Stimulated activated naive CD8-positive, alpha-beta T cell treated with anti-CD3 and anti-CD28 coated beads, Interleukin-15, amount 100 ng/mL, for 72 hours (primary cell): ENCODE measurements around the gene RAPGEF3.

Experiments
- ATAC-seq: fragments of 150-1000 bp; cut with Tn5 transposase; 2 replicates; pipeline ENCODE4 v1.10.0; 2021; ENCODE audit warnings: mild to moderate bottlenecking, moderate library complexity
- DNase-seq, 2 donors: peaks; one replicate each; pipeline ENCODE4 v3.0.0; 2021 to 2022
- H3K27ac Mint-ChIP-seq, 2 donors: one replicate each; pipeline ENCODE4 v1.8.0; 2022; ENCODE audit warnings: mild to moderate bottlenecking in 2 of 2, mixed read lengths in 2 of 2, moderate library complexity in 2 of 2
- H3K27me3 Mint-ChIP-seq: one replicate; pipeline ENCODE4 v1.8.0; 2022; ENCODE audit warnings: mixed read lengths
- H3K4me1 Mint-ChIP-seq: one replicate; pipeline ENCODE4 v1.8.0; 2022; ENCODE audit warnings: mild to moderate bottlenecking, mixed read lengths
- H3K4me3 Mint-ChIP-seq, 2 donors: one replicate each; pipeline ENCODE4 v1.8.0; 2022; ENCODE audit warnings: mild to moderate bottlenecking in 2 of 2, mixed read lengths in 2 of 2, moderate library complexity in 1 of 2
- H3K9me3 Mint-ChIP-seq, 2 donors: one replicate each; pipeline ENCODE4 v1.8.0; 2022; ENCODE audit warnings: mixed read lengths in 2 of 2

RAPGEF3 gene

DNA sequence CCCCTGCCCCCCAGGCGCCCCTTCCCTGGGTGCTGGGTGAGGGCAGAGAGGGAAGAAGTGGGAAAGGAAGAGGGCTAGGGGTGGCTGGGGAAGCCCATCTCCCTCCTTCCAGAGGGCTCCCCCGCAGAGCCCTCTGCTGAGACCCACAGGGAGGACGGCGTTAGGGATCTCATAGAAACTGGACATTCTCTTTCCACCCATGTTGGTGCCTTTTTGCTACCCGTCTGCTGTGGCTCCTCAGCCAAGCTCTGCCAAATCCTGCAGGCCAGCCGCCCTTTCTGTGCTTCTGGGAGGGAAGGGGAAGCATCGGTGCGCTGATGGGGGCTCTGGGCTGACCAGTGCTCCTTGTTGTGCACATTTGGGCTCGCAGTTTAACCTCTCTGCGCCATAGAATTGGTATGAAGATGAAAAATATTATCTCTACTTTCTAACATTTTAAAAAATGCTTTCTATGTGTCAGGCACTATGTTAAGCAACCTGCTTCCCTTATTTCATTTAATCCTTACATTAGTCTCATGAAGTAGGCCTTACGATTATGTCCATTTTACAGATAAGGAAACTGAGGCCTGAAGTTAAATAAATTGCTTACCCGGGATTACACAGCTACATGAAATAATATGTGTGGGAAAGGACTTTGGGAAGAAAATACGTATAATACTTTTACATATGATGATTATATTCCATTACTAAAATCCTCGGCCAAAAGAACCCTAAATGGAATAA lies 15.3 kb upstream of the RAPGEF3 start:
- no peaks in the 10 kb centered on the region for H3K9me3 Mint-ChIP-seq
- H3K27ac Mint-ChIP-seq = peak overlapping the region; percentile 86 to 97
- DNase-seq (no peak), ATAC-seq (no peak)
- H3K4me1 Mint-ChIP-seq = peaks cover 56% of the 10 kb centered on the region
- H3K4me3 Mint-ChIP-seq = peak overlapping the region; percentile 92 to 96
- no peaks in the 10 kb centered on the region for H3K27me3 Mint-ChIP-seq

DNA sequence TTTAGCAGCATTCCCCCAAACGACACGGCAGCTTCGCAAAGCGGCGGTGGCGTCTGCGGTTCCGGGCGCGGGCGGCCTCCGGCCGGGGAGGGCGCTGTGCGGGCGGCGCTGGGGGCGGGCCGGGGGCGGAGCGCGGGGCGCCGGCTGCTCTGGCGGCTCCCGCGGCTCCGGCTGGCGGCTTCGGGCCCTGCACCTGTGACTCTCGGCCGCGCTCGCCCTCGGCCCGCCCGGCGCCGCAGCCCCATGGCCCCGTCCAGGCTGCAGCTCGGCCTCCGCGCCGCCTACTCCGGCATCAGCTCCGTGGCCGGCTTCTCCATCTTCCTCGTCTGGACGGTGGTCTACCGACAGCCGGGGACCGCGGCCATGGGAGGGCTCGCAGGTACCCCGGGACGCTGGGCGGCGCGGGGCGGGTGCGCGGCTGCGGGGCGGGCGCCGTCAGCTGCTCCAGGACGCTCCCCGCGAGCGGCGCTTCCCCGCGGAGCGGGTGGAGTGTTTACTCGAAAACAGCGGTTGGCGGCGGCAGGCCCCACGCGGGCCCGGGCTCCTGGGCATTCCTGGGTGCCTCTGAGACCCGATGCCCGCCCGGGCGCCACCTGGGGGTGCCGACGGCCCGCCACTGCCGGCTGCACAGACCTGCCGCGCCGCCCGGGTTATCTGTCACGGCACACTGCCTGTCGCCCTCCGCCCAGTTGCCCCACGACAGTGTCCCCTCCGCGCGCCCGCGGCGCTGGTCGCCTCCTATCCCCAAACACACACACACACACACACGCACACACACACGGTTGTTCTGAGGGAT lies 14.6 kb upstream of the RAPGEF3 start, which contains the start of gene SLC48A1:
TSS of gene SLC48A1 (plus strand) at position 177 of the 796 bp plus-strand sequence. CDS start at position 244, 67 bp downstream.
- Mint-ChIP-seq H3K27me3 (no peaks in the 10 kb centered on the region), H3K9me3 (no peaks in the 10 kb centered on the region), H3K27ac (peak within 1 kb of the TSS; percentile 86 to 97), H3K4me3 (peak within 1 kb of the TSS; percentile 92 to 96), H3K4me1 (peaks cover 52% of the 10 kb centered on the region)
- ATAC-seq (peak; percentile 86), DNase-seq (peak; percentile 69 to 77)

DNA sequence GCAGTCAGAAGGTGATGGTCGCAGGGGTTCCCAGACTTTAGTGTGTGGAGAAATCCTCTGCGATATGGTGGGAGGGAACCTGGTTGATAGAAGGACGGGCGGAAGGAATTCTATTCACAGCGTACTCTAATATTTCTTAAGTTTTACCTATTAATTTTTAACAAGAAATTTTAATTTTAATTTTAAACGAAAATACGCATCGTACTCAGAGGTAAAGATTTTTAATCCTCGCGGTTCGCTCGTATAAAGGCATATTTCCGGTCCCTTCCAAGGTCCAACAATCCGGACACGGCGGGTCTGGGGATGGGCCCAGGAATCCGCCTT lies 14.0 kb upstream of the RAPGEF3 start:
- H3K4me3 Mint-ChIP-seq = peak overlapping the region; percentile 72 to 76
- no peaks in the 10 kb centered on the region for H3K9me3 Mint-ChIP-seq
- DNase-seq (no peak), ATAC-seq (no peak)
- H3K27me3 Mint-ChIP-seq = no peaks in the 10 kb centered on the region
- H3K27ac Mint-ChIP-seq = peak overlapping the region; percentile 82 to 85
- peaks cover 46% of the 10 kb centered on the region for H3K4me1 Mint-ChIP-seq

DNA sequence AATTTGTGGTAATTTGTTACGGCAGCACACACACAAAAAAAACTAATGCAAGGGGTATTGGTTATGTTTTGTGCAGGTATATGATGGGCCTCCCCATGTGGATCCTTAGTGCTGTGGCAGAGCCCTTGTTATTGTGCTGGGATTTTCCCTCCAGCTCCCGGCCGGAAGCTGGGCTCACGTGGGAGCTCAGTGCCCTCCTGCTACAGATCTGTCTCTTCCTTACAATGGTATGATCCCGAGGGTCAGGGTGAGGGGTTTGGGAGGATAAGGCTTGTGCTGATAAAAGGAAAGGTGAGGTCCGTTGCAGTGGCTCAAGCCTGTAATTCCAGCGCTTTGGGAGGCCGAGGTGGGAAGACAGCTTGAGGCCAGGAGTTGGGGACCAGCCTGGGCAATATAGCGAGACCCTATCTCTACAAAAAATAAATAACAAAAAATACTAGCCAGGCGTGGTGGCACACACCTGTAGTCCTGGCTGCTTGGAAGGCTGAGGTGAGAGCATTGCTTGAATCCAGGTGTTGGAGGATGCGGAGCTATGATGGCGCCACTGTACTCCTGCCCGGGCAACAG lies 13.5 kb upstream of the RAPGEF3 start:
- ATAC-seq (no peak), DNase-seq (no peak)
- Mint-ChIP-seq H3K9me3 (no peaks in the 10 kb centered on the region), H3K4me3 (peak overlapping the region; percentile 72 to 76), H3K27ac (peak overlapping the region; percentile 82 to 85), H3K27me3 (no peaks in the 10 kb centered on the region), H3K4me1 (peaks cover 46% of the 10 kb centered on the region)

DNA sequence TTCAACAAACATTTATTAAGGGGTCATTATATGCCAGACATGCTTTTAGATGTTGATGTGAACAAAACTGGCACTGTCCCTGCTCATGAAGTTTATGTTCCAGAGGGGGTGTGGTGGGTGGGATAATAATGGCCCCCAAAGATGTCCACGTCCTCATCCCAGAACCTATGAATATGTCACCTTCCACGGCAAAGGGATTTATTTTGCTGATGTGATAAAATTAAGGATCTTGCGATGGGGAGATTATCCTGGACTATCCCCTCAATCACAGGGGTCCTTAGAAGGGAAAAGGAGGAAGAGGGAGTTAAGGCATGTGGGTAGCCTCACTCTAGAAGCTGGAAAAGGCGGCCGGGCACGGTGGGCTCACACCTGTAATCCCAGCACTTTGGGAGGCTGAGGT lies 12.6 kb upstream of the RAPGEF3 start:
- Mint-ChIP-seq H3K27me3 (no peaks in the 10 kb centered on the region), H3K9me3 (no peaks in the 10 kb centered on the region), H3K4me1 (peaks cover 44% of the 10 kb centered on the region), H3K27ac (no peak overlapping the region), H3K4me3 (no peak overlapping the region)
- ATAC-seq (no peak), DNase-seq (no peak)

DNA sequence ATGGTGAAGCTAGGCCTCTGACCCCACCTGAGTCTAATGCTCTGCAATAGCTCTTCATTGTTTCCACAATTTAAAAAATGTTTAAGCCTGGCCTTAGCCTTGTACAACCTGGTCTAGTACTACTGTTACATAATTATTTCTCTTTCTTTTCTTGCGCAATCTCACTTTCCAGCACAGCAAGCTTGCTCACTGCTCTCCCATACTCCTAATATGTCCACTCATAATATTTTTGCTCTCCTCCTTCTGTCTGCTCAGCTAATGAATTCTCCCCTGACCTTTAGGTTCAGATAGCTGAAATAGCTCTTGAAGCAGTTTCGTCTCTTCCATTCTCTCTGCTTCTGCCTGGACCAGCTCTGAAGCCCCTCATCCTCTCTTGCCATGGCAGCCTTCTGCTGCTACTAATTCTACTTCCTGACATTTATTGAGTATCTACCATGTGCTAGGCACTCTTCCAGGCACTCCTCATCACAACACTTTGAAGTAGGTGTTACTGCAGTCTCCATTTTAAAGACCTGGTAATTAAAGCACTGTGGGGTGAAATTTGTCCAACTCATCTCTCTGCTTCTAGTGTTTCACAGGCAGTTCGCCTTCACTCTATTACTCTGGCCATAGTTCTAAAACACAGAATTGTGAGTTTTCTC lies 11.5 kb upstream of the RAPGEF3 start:
- Mint-ChIP-seq H3K27me3 (no peaks in the 10 kb centered on the region), H3K4me1 (peaks cover 41% of the 10 kb centered on the region), H3K4me3 (no peak overlapping the region), H3K9me3 (no peaks in the 10 kb centered on the region), H3K27ac (no peak overlapping the region)
- ATAC-seq = no peak
- no peak for DNase-seq

DNA sequence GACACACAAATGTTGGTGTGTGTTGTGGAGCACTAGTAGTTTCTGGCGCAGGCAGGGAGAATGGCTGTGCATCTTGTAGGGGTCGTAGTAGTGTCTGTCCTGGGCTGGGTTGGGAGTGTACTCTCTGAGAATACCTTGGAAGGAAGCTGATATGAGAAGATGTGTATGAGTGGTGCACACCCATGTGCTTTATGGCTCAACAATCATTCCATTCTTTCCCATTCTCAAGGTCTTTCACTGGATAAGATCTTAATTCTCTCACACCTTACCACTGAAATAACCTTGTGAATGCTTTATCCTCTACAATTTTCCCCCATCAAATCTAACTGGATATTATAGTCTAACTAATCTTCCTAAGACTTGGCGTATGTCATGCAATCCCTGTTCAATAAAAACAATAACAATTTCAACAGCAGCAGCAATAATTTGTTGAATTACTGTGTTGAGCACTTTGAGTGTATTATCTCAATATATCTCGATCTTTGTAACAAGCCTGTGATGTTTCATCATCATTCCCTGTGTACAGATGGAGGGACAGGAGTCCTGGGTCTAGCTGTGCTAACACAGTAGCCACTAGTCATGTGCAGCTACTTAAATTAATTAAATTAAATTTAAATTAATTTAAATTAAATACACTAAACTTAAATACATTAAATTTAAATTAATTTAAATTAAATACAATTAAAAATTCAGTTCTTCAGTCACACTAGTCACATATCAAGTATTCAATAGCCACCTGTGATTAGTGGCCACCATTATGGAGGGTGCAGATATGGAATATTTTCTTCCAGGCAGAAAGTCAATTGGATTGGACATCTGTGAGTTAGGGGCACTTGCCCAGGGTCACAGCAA lies 10.8 kb upstream of the RAPGEF3 start:
- Mint-ChIP-seq H3K9me3 (no peaks in the 10 kb centered on the region), H3K27me3 (no peaks in the 10 kb centered on the region), H3K4me1 (peaks cover 33% of the 10 kb centered on the region), H3K4me3 (no peak overlapping the region), H3K27ac (no peak overlapping the region)
- no peak for ATAC-seq
- DNase-seq = no peak

DNA sequence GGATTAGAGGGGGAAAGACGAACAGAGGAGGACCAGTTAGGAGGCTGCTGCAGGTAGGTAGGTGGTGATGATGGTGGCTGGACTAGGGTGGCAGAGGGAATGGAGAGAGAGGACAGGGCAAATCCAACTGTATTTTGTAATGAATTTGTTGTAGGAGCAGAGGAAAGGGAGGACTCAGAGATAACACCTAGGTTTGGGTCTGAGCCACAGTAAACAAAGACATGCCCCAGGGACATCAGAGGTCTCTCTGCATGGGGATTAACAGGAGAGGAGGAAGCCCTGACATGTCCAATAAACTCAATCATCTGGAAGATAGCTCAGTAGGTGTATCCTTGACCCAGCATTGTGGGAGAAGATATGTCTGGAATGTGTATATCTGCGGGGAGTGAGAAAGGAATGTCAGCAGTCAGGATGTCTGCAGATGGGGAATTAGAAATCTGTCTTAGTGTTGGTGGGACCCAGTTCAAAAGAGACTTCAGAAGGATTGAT lies 9.7 kb upstream of the RAPGEF3 start:
- Mint-ChIP-seq H3K4me3 (no peak overlapping the region), H3K27me3 (no peaks in the 10 kb centered on the region), H3K27ac (no peak overlapping the region), H3K4me1 (peaks cover 24% of the 10 kb centered on the region), H3K9me3 (no peaks in the 10 kb centered on the region)
- ATAC-seq = no peak
- no peak for DNase-seq

DNA sequence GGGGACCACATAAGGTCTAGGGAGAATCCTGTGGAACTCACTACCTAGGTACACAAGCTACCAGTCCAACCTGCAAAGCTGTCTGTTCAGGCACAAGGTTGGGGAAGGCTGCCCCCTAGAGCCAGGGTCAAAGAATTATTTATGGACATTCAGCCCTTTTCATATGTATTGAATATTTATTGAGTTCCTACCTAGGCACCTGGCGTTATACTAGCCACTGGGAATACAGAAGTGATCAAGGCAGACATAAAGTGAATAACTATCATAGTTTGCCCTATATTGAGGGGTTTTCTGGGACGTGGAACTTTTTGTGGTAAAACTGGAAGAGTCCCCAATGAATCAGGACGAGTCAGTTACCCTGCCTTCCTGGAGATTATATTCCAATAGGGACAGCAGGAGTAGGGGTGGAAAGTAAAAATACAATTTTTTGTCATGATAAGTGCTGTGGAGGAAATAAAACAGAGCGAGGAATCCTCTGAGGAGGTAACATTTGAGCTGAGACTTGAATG lies 8.6 kb upstream of the RAPGEF3 start:
- Mint-ChIP-seq H3K4me1 (peaks cover 20% of the 10 kb centered on the region), H3K4me3 (no peak overlapping the region), H3K9me3 (no peaks in the 10 kb centered on the region), H3K27me3 (no peaks in the 10 kb centered on the region), H3K27ac (no peak overlapping the region)
- peak; percentile 63 to 76 for DNase-seq
- peak; percentile 85 for ATAC-seq

DNA sequence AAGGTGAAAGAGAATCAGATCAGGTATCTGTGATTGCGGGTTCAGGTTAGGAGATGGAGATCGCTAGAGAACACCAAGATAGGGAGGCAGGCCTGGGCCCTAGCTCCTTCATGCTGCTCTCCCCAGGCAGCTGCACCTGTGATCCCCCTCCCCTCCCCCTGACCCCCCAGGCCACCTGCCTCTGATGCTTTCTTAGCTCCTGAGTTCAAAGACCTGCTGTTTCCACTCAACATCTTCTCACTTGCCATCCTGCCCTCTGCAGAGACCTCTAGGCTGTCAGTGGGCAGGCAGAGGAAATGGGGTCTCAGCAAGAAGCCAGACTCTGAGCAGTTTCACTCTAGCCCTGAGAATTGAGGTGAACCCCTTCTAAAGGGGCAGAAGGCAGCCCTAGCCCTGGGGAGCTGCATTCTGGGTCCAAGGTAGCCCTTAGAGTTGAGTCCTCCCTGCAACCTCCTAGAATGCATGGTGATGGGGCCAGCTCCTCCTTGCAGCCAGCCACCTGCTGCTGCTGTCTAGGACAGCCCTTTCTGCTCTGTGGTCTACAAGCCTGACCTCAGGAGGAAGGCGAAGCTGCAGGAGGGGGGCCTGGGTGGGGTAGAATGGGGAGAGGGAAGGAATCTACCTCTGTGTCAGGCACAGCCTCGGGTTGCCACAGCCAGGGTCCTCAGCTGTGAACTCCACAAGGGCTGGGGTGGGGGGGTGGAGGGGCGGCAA lies 8.0 kb upstream of the RAPGEF3 start:
- Mint-ChIP-seq H3K4me3 (no peak overlapping the region), H3K4me1 (peaks cover 19% of the 10 kb centered on the region), H3K27ac (no peak overlapping the region), H3K27me3 (no peaks in the 10 kb centered on the region), H3K9me3 (no peaks in the 10 kb centered on the region)
- no peak for DNase-seq
- ATAC-seq = peak; percentile 36

DNA sequence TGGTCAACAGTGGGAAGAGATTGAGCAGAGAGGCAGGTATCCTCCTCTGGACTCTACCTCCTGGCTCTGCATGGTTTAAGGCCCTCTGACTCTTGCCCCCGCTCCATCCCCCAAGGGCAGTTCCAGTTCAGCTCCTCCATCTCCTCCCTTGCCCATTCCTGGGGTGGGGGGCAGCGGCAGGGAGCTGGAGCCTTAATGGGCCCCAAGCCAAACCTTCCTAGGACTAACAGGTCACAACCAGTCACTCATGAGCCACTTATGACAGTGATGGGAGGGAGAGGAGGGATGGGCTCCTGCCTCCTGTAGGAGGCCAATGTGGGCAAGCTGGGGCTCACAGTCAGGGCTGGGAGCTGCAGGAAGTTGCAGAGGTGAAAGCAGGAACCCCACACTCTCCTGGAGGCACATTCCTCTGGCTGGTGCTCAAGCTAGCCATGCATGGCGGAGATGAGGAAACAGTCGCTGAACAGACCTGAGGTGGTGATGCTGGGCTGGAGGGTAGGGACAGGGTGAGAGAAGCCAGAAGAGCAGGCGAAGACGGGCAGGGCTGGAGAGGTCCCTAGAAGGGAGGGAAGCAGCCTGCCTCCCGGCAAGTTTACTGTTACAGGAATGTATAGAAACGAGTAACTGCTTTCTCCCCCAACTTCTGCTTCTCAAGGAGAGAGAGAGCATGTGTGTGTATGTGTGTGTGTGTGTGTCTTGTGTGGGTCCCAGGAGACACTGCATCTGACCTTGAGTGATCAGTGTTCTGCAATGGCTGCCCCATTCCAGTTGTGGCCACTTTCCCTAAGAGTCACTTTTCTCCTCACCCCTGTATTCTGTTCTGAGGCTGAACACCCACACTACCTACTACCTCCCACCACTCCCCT lies 5.0 kb upstream of the RAPGEF3 start:
- H3K27ac Mint-ChIP-seq = no peak overlapping the region
- no peaks in the 10 kb centered on the region for H3K9me3 Mint-ChIP-seq
- no peak overlapping the region for H3K4me3 Mint-ChIP-seq
- H3K4me1 Mint-ChIP-seq = peaks cover 26% of the 10 kb centered on the region
- H3K27me3 Mint-ChIP-seq = no peaks in the 10 kb centered on the region
- no peak for DNase-seq
- no peak for ATAC-seq

DNA sequence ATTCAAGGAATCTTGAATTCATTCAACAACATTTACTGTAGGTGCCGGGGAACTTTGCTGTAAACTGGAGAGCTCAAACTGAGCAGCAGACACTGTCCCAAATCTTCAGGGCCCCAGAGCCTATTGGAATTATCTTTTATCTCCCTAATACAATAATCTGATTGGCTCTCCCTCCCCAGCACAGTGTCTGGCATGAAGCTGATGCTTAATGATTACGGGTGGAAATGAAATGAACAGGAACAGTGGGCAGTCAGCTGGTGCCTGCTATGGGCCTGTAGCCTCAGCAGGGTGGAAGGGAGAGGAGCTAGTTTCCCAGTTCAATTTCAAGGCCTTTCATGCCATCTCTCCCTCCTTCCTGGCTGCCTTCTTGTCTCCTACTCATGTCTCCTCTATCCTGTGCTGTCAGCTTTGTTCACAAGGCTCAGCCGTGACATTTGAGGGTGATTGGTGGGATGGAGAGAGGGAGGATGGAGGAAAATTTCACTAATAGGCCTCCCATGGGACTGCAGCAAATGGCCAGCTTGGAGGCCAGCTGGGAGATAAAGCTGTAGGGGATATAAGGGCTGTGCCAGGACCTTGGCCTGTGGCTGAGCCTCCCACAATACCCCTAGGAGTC lies 4.3 kb upstream of the RAPGEF3 start:
- no peak for DNase-seq
- no peak overlapping the region for H3K4me3 Mint-ChIP-seq
- peaks cover 34% of the 10 kb centered on the region for H3K4me1 Mint-ChIP-seq

DNA sequence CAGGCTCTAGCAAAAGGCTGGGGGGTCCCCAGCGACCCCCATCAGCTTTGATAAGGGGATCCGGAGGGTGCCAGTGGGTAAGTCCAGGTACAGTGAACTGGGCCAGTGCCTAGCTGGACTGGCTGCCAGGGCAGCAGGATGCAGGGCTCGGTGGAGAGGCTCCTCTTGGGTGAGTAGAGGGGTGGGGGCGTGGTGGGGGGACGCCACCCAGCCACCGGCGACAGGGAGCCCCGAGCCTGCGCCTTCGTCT lies 171 bp downstream of the RAPGEF3 start:
- ATAC-seq (no peak), DNase-seq (no peak)
- peak overlapping the region; percentile 42 to 86 for H3K4me3 Mint-ChIP-seq
- no peaks in the 10 kb centered on the region for H3K27me3 Mint-ChIP-seq
- H3K27ac Mint-ChIP-seq = no peak overlapping the region
- no peaks in the 10 kb centered on the region for H3K9me3 Mint-ChIP-seq
- H3K4me1 Mint-ChIP-seq = peaks cover 58% of the 10 kb centered on the region

More for the DNA sequence above, 4.3 kb upstream of the RAPGEF3 start:
- Mint-ChIP-seq H3K9me3 (no peaks in the 10 kb centered on the region), H3K27me3 (no peaks in the 10 kb centered on the region), H3K27ac (no peak overlapping the region)
- ATAC-seq = no peak
